ENCODE data around the gene USP1. TPM values are rescaled to one million over a fixed set of nuclear protein-coding genes. Genes with fewer than 3 reads are reported as not detected.

Gene USP1
- total RNA-seq, 1 donor from 2014 or later = 23.7 TPM

DNA sequence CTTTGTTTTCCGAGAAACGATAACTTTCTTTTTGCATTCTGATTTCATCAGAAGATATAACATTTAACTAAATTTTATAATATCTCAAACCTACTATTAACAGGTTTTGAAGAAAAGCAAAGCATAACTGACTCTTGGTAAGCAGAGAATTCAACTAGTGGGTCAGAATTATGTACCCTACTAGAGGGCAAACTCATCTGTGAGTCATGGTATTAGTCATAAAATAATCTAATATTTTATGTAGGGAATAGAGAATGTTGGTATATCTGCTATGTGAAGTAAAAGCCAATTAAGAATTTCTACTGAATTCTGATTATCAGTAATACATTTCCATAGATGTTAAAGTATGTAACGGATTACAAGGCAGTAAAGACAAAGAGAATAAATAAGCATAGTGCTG is 56.8 kb downstream of the USP1 start:
- peak; percentile 62 for DNase-seq (ENCODE audit: low read depth)
- no peaks in the 10 kb centered on the region for H3K36me3 ChIP-seq (ENCODE audit: control insufficient read depth, insufficient read depth, low read length)
- H3K4me3 ChIP-seq (ENCODE audit: low read depth, low read length) = no peak overlapping the region
- no peaks in the 10 kb centered on the region for H3K27me3 ChIP-seq (ENCODE audit: control insufficient read depth, insufficient read depth, low read length)
- TF ChIP-seq, protein P1, sequence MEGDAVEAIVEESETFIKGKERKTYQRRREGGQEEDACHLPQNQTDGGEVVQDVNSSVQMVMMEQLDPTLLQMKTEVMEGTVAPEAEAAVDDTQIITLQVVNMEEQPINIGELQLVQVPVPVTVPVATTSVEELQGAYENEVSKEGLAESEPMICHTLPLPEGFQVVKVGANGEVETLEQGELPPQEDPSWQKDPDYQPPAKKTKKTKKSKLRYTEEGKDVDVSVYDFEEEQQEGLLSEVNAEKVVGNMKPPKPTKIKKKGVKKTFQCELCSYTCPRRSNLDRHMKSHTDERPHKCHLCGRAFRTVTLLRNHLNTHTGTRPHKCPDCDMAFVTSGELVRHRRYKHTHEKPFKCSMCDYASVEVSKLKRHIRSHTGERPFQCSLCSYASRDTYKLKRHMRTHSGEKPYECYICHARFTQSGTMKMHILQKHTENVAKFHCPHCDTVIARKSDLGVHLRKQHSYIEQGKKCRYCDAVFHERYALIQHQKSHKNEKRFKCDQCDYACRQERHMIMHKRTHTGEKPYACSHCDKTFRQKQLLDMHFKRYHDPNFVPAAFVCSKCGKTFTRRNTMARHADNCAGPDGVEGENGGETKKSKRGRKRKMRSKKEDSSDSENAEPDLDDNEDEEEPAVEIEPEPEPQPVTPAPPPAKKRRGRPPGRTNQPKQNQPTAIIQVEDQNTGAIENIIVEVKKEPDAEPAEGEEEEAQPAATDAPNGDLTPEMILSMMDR (IDR thresholded peaks at IDR 0.05; ENCODE audit: insufficient read depth, low read length, severe bottlenecking) = no peak
- no peak for FAIRE-seq

DNA sequence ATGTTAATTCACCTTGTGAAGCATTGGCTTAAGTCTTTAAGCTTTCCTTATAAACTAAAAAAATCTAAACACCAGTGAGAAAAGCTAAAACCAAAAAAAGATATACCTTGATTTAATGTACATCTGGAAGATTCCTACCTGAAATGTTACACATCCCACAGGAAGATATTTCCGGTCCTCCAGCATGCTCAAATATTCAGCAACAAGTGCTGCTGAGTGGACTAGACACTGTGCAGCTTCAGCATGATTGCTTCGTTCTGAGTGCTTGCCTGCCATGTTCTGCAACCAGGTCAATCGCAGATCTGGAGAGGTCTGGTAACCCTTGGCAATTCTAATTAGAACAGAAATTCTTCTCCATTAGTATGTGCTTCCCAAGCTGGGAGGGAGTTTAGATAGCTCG is 57.3 kb downstream of the USP1 start:
- Histone ChIP-seq H3K27me3 (ENCODE audit: control insufficient read depth, insufficient read depth, low read length) (no peaks in the 10 kb centered on the region), H3K4me3 (ENCODE audit: low read depth, low read length) (no peak overlapping the region), H3K36me3 (ENCODE audit: control insufficient read depth, insufficient read depth, low read length) (no peaks in the 10 kb centered on the region)
- TF ChIP-seq, protein P1 (IDR thresholded peaks at IDR 0.05; ENCODE audit: insufficient read depth, low read length, severe bottlenecking) = no peak
- DNase-seq (ENCODE audit: low read depth) (no peak), FAIRE-seq (no peak)

DNA sequence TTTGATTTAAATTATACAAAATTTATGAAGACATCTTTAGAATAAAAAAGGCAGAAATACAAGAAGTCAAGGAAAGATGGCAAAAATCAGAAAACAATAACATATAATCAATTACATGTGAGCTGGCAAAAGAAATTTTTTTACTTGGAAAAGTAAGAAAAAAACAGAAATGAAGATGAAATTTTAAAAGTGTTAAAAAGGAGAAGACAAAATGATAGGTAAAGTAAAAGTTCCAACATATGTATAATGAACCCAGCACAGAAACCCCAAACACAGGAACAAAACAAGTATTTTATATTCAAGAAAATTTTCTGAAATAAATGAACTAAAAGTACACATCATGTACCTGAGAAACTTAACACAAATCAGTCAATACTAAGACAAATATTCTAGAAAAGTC is 63.4 kb downstream of the USP1 start:
- Histone ChIP-seq H3K4me3 (ENCODE audit: low read depth, low read length) (no peak overlapping the region), H3K27me3 (ENCODE audit: control insufficient read depth, insufficient read depth, low read length) (no peaks in the 10 kb centered on the region), H3K36me3 (ENCODE audit: control insufficient read depth, insufficient read depth, low read length) (peaks cover 1% of the 10 kb centered on the region)
- no peak for DNase-seq (ENCODE audit: low read depth)
- TF ChIP-seq, protein P1 (IDR thresholded peaks at IDR 0.05; ENCODE audit: insufficient read depth, low read length, severe bottlenecking) = no peak
- FAIRE-seq = no peak

Other genes with a start within 250 kb of the USP1 start
- under 0.01 and 0.13 TPM in 2 replicates for gene L1TD1, start 242.2 kb upstream of the USP1 start, total RNA-seq
- gene KANK4, start 117.6 kb upstream of the USP1 start, total RNA-seq = 0.13 and 0.26 TPM in 2 replicates
- gene ANGPTL3, start 160.5 kb downstream of the USP1 start, total RNA-seq = not detected in 2 replicates

Measured in bronchial epithelial cell (primary cell).